ENCODE measurements around the gene NXF1. TPM values are rescaled to one million over a fixed set of nuclear protein-coding genes. Genes with fewer than 3 reads are reported as not detected.

NXF1 gene
- total and polyA plus RNA-seq, 10 of the 15 experiments (the other 5 are each of a cell fraction or from before 2014, with no cell fraction given) = 20.7 to 84.9 (median 40.6) TPM

DNA sequence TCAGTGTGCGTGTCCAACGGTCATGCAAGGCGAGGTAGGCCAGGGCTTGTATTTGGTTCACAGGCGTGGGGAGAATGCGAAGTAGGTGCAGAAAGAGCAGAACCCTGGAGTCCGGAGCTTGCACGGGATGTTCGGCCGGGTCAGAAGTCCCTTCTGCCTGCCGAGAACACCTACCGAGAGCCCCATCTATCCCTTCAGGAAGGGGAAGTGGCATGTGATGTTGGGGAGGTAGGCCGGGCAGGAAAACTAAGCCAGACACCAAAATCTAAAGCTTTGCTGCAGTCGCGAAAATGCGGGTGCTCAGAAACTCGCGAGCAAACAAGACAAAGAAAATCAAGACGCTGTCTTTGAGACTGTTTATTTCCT, 34.5 kb downstream of the NXF1 start:
- ChIA-PET POLR2A (interaction anchor here (0.6 to 5.2 kb wide), 18 partner anchors 9 to 1242 kb away, joined by 3 to 44 read pairs (median 6); partner anchors contain the start of genes C11orf98, CSKMT, EEF1G and GNG3), SMC1A (ENCODE audit: uncharacterized antibody, unreplicated experiment) (interaction anchor here (0.8 to 4.8 kb wide), 6 partner anchors 9 to 176 kb away, joined by 3 to 22 read pairs (median 6); partner anchors contain the start of genes POLR2G, TMEM179B and ZBTB3), CTCF (interaction anchor here (0.7 to 9.6 kb wide), 14 partner anchors 9 to 376 kb away, joined by 3 to 85 read pairs (median 7); partner anchors contain the start of genes HNRNPUL2, LRRN4CL, POLR2G and TMEM179B), RAD21 (ENCODE audit: unreplicated experiment) (interaction anchor here (0.6 to 4.2 kb wide), 11 partner anchors 9 to 197 kb away, joined by 3 to 33 read pairs (median 5); partner anchors contain the start of genes EEF1G, GANAB, HNRNPUL2 and POLR2G)
- Histone ChIP-seq H4K20me1 (ENCODE audit: control insufficient read depth, insufficient read depth) (no peaks in the 10 kb centered on the region), H3K4me3 (peak overlapping the region; percentile 86), H3K27ac (ENCODE audit: control insufficient read depth, insufficient read depth) (peak overlapping the region; percentile 82), H3K79me2 (ENCODE audit: control insufficient read depth, insufficient read depth, low read length) (peaks cover 12% of the 10 kb centered on the region), H3K27me3 (replicated peaks in 1 of 2; ENCODE audit: control insufficient read depth in 2 of 2, insufficient read depth in 2 of 2, low read length in 1 of 2) (no peaks in the 10 kb centered on the region), H2AFZ (ENCODE audit: control insufficient read depth, low read depth, low read length) (peak overlapping the region; percentile 85), H3K9me3 (replicated peaks; ENCODE audit: control insufficient read depth, insufficient read depth, low read length) (no peaks in the 10 kb centered on the region), H3K36me3 (ENCODE audit: control insufficient read depth in 2 of 2, insufficient read depth in 2 of 2, low read length in 1 of 2) (peaks cover 0 to 6% of the 10 kb centered on the region in 2 experiments), H3K4me1 (ENCODE audit: control insufficient read depth, insufficient read depth, low read length) (peaks cover 17% of the 10 kb centered on the region), H3K9ac (ENCODE audit: control insufficient read depth, insufficient read depth, low read length) (peak overlapping the region; percentile 83), H3K4me2 (ENCODE audit: control insufficient read depth, insufficient read depth) (peak overlapping the region; percentile 98)
- TSS peak; percentile 82 for BruUV-seq (replicated peaks)
- 2% methylated on average over 18 of the region's 18 CpGs for WGBS (ENCODE audit: insufficient coverage, insufficient replicate concordance, low lambda C conversion rate, missing lambda C conversion rate)
- ATAC-seq (peak; percentile 21), DNase-seq (ENCODE audit: low read depth, low spot score) (no peak), FAIRE-seq (no peak)
- intact Hi-C loops (cut with micrococcal nuclease; ENCODE audit: unreplicated experiment) (loop anchor here (2.0 to 5.0 kb wide), 2 partner anchors 16 to 43 kb away; partner anchors contain the start of genes HNRNPUL2, TMEM179B and TTC9C), in situ Hi-C loops (cut with MboI) (no loop called here)
- TF ChIP-seq, protein P1, sequence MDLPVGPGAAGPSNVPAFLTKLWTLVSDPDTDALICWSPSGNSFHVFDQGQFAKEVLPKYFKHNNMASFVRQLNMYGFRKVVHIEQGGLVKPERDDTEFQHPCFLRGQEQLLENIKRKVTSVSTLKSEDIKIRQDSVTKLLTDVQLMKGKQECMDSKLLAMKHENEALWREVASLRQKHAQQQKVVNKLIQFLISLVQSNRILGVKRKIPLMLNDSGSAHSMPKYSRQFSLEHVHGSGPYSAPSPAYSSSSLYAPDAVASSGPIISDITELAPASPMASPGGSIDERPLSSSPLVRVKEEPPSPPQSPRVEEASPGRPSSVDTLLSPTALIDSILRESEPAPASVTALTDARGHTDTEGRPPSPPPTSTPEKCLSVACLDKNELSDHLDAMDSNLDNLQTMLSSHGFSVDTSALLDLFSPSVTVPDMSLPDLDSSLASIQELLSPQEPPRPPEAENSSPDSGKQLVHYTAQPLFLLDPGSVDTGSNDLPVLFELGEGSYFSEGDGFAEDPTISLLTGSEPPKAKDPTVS (IDR thresholded peaks at IDR 0.05; ENCODE audit: low read depth, low read length) = no peak
- TF ChIP-seq CBFB (IDR thresholded peaks at IDR 0.05; ENCODE audit: low read depth) = no peak
- no peak for TF ChIP-seq RELA (IDR thresholded peaks at IDR 0.05; ENCODE audit: borderline replicate concordance, partially characterized antibody)
- TF ChIP-seq RBBP5 (conservative IDR thresholded peaks at IDR 0.05) = no peak
- no peak for TF ChIP-seq MXI1 (IDR thresholded peaks at IDR 0.05; ENCODE audit: low read depth, low read length)
- TF ChIP-seq, protein P2, sequence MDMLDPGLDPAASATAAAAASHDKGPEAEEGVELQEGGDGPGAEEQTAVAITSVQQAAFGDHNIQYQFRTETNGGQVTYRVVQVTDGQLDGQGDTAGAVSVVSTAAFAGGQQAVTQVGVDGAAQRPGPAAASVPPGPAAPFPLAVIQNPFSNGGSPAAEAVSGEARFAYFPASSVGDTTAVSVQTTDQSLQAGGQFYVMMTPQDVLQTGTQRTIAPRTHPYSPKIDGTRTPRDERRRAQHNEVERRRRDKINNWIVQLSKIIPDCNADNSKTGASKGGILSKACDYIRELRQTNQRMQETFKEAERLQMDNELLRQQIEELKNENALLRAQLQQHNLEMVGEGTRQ (IDR thresholded peaks at IDR 0.05; ENCODE audit: borderline replicate concordance, low read depth, low read length) = no peak
- TF ChIP-seq BCL11A (IDR thresholded peaks at IDR 0.05; ENCODE audit: low read depth, low read length) = no peak
- TF ChIP-seq SREBF2 (IDR thresholded peaks at IDR 0.05; ENCODE audit: low read length) = no peak
- TF ChIP-seq JUND (IDR thresholded peaks at IDR 0.05; ENCODE audit: low read depth, low read length) = no peak
- TF ChIP-seq, protein P3, sequence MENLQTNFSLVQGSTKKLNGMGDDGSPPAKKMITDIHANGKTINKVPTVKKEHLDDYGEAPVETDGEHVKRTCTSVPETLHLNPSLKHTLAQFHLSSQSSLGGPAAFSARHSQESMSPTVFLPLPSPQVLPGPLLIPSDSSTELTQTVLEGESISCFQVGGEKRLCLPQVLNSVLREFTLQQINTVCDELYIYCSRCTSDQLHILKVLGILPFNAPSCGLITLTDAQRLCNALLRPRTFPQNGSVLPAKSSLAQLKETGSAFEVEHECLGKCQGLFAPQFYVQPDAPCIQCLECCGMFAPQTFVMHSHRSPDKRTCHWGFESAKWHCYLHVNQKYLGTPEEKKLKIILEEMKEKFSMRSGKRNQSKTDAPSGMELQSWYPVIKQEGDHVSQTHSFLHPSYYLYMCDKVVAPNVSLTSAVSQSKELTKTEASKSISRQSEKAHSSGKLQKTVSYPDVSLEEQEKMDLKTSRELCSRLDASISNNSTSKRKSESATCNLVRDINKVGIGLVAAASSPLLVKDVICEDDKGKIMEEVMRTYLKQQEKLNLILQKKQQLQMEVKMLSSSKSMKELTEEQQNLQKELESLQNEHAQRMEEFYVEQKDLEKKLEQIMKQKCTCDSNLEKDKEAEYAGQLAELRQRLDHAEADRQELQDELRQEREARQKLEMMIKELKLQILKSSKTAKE (IDR thresholded peaks at IDR 0.05; ENCODE audit: low read depth, poor library complexity, severe bottlenecking) = no peak
- no peak for TF ChIP-seq ZNF622 (IDR thresholded peaks at IDR 0.05)
- TF ChIP-seq, protein P4, sequence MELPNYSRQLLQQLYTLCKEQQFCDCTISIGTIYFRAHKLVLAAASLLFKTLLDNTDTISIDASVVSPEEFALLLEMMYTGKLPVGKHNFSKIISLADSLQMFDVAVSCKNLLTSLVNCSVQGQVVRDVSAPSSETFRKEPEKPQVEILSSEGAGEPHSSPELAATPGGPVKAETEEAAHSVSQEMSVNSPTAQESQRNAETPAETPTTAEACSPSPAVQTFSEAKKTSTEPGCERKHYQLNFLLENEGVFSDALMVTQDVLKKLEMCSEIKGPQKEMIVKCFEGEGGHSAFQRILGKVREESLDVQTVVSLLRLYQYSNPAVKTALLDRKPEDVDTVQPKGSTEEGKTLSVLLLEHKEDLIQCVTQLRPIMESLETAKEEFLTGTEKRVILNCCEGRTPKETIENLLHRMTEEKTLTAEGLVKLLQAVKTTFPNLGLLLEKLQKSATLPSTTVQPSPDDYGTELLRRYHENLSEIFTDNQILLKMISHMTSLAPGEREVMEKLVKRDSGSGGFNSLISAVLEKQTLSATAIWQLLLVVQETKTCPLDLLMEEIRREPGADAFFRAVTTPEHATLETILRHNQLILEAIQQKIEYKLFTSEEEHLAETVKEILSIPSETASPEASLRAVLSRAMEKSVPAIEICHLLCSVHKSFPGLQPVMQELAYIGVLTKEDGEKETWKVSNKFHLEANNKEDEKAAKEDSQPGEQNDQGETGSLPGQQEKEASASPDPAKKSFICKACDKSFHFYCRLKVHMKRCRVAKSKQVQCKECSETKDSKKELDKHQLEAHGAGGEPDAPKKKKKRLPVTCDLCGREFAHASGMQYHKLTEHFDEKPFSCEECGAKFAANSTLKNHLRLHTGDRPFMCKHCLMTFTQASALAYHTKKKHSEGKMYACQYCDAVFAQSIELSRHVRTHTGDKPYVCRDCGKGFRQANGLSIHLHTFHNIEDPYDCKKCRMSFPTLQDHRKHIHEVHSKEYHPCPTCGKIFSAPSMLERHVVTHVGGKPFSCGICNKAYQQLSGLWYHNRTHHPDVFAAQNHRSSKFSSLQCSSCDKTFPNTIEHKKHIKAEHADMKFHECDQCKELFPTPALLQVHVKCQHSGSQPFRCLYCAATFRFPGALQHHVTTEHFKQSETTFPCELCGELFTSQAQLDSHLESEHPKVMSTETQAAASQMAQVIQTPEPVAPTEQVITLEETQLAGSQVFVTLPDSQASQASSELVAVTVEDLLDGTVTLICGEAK (IDR thresholded peaks at IDR 0.05; ENCODE audit: borderline replicate concordance) = no peak
- TF ChIP-seq POLR2A (IDR thresholded peaks at IDR 0.05; ENCODE audit: low read depth, low read length) = no peak
- 0 out of 2 replicates have a peak, but pooled peaks have one; percentile 59 for TF ChIP-seq PAX8 (IDR thresholded peaks at IDR 0.05)
- TF ChIP-seq CHD1 (IDR thresholded peaks at IDR 0.05; ENCODE audit: low read depth, low read length) = no peak
- TF ChIP-seq SREBF1 (IDR thresholded peaks at IDR 0.05; ENCODE audit: low read length) = no peak
- no peak for TF ChIP-seq RCOR1 (conservative IDR thresholded peaks at IDR 0.05; ENCODE audit: low read depth, low read length)
